ENCODE results near the gene TOLLIP.
"Not testable (repeated sequence)": the region's sequence is repeated elsewhere in the genome, so short reads cannot be mapped to it uniquely, and the experiment has no call there.

The TOLLIP gene

GRCh38 chr11:1261241-1262071, 48.0 kb downstream of the TOLLIP start:
- DNase-seq: no peak

- DNase-seq: no peak
Observed at GRCh38 chr11:1260620-1261019, 48.8 kb downstream of the TOLLIP start.

- peak; percentile 16 for DNase-seq
Observed at GRCh38 chr11:1260023-1260501, 49.4 kb downstream of the TOLLIP start.

GRCh38 chr11:1259561-1259960, 49.9 kb downstream of the TOLLIP start:
- no peak for DNase-seq

- no peak for DNase-seq
Observed at GRCh38 chr11:1259076-1259461, 50.4 kb downstream of the TOLLIP start.

- no peak for DNase-seq
Observed at GRCh38 chr11:1258401-1259075, 50.9 kb downstream of the TOLLIP start.

GRCh38 chr11:1257916-1258315, 51.5 kb downstream of the TOLLIP start:
- no peak for DNase-seq

- no peak for DNase-seq
Observed at GRCh38 chr11:1257366-1257765, 52.1 kb downstream of the TOLLIP start.

- DNase-seq: no peak
Observed at GRCh38 chr11:1256257-1257045, 53.0 kb downstream of the TOLLIP start.

GRCh38 chr11:1255151-1255550, 54.3 kb downstream of the TOLLIP start:
- no peak for DNase-seq

GRCh38 chr11:1254733-1255132, 54.7 kb downstream of the TOLLIP start:
- DNase-seq: no peak

- no peak for DNase-seq
Observed at GRCh38 chr11:1254086-1254648, 55.3 kb downstream of the TOLLIP start.

- no peak for DNase-seq
Observed at GRCh38 chr11:1253103-1253485, 56.3 kb downstream of the TOLLIP start.

GRCh38 chr11:1252371-1253102, 56.9 kb downstream of the TOLLIP start:
- no peak for DNase-seq

GRCh38 chr11:1251236-1251770, 58.1 kb downstream of the TOLLIP start:
- no peak for DNase-seq

GRCh38 chr11:1250411-1250810, 59.0 kb downstream of the TOLLIP start:
- DNase-seq: not testable (repeated sequence)

GRCh38 chr11:1248951-1249350, 60.5 kb downstream of the TOLLIP start:
- not testable (repeated sequence) for DNase-seq

- not testable (repeated sequence) for DNase-seq
Observed at GRCh38 chr11:1247026-1247425, 62.4 kb downstream of the TOLLIP start.

- not testable (repeated sequence) for DNase-seq
Observed at GRCh38 chr11:1246301-1246700, 63.1 kb downstream of the TOLLIP start.

GRCh38 chr11:1245717-1246116, 63.7 kb downstream of the TOLLIP start:
- DNase-seq: not testable (repeated sequence)

- not testable (repeated sequence) for DNase-seq
Observed at GRCh38 chr11:1244557-1244956, 64.9 kb downstream of the TOLLIP start.

GRCh38 chr11:1243521-1243920, 65.9 kb downstream of the TOLLIP start:
- DNase-seq: not testable (repeated sequence)
